MCF 10A (cell line): Measurements from ENCODE around the gene PACRG. TPM values are rescaled to one million over a fixed set of nuclear protein-coding genes. Genes with fewer than 3 reads are reported as not detected.

ENCODE experiments used
- BruUV-seq: library from RNA; stranded (reverse); fragments of 400-500 nt; replicated peaks from 2 replicates; lab custom pipeline; 2021; lab: Mats Ljungman, UMichigan
- CTCF ChIA-PET: fragments of 300-600 bp; sonication (Branson Sonifier 250); formaldehyde crosslinking; extraction: SDS; loops from one replicate; lab custom pipeline; 2021; ENCODE audit warnings: antibody characterized with exemption, inconsistent platforms; lab: Yijun Ruan, JAX
- POLR2A ChIA-PET: fragments of 300-600, 350-650 bp; sonication (Branson Sonifier 250); formaldehyde crosslinking; extraction: SDS; loops from one replicate; lab custom pipeline; 2020; ENCODE audit warnings: antibody characterized with exemption, inconsistent platforms; lab: Yijun Ruan, JAX
- DNase-seq: peaks from one replicate; pipeline ENCODE4 v3.0.0-alpha.2; 2018; ENCODE audit not compliant: unreplicated experiment
- H3K27ac Mint-ChIP-seq: one replicate; pipeline ENCODE4 v1.8.0; 2022; ENCODE audit warnings: mild to moderate bottlenecking, low read depth, mixed read lengths; ENCODE audit not compliant: unreplicated experiment
- H3K27me3 Mint-ChIP-seq: one replicate; pipeline ENCODE4 v1.8.0; 2022; ENCODE audit warnings: mixed read lengths; ENCODE audit not compliant: insufficient read depth, unreplicated experiment
- H3K36me3 Mint-ChIP-seq: one replicate; pipeline ENCODE4 v1.8.0; 2022; ENCODE audit warnings: mild to moderate bottlenecking, moderate library complexity, mixed read lengths; ENCODE audit not compliant: insufficient read depth, unreplicated experiment
- H3K4me1 Mint-ChIP-seq: one replicate; pipeline ENCODE4 v1.8.0; 2022; ENCODE audit warnings: mixed read lengths; ENCODE audit not compliant: insufficient read depth, unreplicated experiment
- H3K4me3 Mint-ChIP-seq: one replicate; pipeline ENCODE4 v1.8.0; 2022; ENCODE audit warnings: mild to moderate bottlenecking, moderate library complexity, mixed read lengths; ENCODE audit not compliant: unreplicated experiment
- H3K9me3 Mint-ChIP-seq: one replicate; pipeline ENCODE4 v1.8.0; 2022; ENCODE audit warnings: mixed read lengths; ENCODE audit not compliant: unreplicated experiment
- intact Hi-C: fragments of 100-400 bp; cut with micrococcal nuclease; formaldehyde crosslinking; loops from 2 replicates; pipeline ENCODE4 v1.14.1; 2022
- total RNA-seq: library from RNA; stranded (reverse); gene quantifications from 2 replicates; pipeline ENCODE4 v1.2.3, GENCODE V29; 2022
- TF ChIP-seq, protein P1 (sequence below): fragments of 200-600 bp; IDR thresholded peaks from one replicate; pipeline ENCODE4 v1.8.0; 2022; ENCODE audit warnings: antibody characterized with exemption, mild to moderate bottlenecking; ENCODE audit not compliant: unreplicated experiment

Gene PACRG
- total RNA-seq, 1 experiment from 2014 or later, result not detected

DNA sequence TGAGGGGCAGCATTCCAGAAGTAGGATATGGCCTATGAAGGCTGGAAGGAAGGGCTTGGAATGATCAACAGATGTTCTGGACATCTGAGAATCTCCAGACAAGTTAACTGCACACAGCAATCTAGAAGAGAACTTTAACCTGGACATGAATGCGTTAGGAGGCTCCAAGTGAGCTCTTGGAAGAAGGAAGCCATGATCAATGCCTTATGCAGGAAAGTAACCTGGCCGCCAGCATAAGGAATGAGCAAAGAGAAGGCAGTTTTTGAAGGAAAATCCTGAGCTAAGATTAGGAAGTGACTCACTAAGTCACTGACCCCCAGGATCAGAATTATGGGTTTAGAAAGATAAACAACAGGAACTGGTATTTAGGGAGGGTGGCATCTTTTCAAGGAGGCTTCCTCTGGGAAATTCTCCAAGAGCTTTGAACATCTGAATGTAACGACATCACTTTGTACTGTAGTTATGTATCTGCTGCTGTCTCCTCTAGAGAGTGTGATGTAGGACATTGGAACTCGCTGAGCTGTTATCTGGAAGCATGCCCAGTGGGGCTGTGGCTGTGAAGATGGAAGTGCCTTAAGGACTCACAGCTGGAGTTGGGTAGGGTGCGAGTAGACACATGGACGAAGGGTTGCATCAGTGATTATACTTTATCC lies 236.8 kb downstream of the PACRG start:
- peak overlapping the region; percentile 33 for H3K27ac Mint-ChIP-seq
- H3K36me3 Mint-ChIP-seq, result no peaks in the 10 kb centered on the region
- peak; percentile 93 for DNase-seq
- ChIA-PET CTCF (interaction anchor here (0.9 kb wide), 1 partner anchor 11 kb away, joined by 4 read pairs; no protein-coding TSS in a partner anchor), POLR2A (interaction anchor here (0.7 to 1.2 kb wide), 3 partner anchors 13 to 58 kb away, joined by 3 to 4 read pairs (median 3); no protein-coding TSS in a partner anchor)
- BruUV-seq, result no TSS peak
- no peaks in the 10 kb centered on the region for H3K27me3 Mint-ChIP-seq
- no peak overlapping the region for H3K4me3 Mint-ChIP-seq
- intact Hi-C loops, result no loop called here
- H3K4me1 Mint-ChIP-seq, result peaks cover 19% of the 10 kb centered on the region
- TF ChIP-seq, protein P1, sequence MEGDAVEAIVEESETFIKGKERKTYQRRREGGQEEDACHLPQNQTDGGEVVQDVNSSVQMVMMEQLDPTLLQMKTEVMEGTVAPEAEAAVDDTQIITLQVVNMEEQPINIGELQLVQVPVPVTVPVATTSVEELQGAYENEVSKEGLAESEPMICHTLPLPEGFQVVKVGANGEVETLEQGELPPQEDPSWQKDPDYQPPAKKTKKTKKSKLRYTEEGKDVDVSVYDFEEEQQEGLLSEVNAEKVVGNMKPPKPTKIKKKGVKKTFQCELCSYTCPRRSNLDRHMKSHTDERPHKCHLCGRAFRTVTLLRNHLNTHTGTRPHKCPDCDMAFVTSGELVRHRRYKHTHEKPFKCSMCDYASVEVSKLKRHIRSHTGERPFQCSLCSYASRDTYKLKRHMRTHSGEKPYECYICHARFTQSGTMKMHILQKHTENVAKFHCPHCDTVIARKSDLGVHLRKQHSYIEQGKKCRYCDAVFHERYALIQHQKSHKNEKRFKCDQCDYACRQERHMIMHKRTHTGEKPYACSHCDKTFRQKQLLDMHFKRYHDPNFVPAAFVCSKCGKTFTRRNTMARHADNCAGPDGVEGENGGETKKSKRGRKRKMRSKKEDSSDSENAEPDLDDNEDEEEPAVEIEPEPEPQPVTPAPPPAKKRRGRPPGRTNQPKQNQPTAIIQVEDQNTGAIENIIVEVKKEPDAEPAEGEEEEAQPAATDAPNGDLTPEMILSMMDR, result no peak
- peaks cover 8% of the 10 kb centered on the region for H3K9me3 Mint-ChIP-seq

DNA sequence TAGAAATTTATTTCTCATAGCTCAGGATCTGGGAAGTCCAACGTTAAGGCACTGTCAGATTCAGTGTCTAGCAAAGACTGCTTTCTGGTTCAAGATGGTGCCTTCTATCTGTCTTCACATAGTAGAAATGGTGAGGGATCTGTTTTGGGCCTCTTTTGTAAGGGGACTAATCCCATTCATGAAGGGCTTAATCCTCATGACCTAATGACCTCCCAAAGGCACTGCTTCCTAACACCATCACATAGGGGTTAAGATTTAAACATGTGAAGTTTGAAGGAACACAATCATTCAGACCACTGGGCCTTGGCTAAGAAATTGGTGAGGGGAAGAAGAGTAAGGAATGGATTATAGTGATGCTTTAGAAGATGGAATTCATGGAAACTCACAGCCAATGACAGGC lies 237.6 kb downstream of the PACRG start:
- CTCF ChIA-PET, result interaction anchor here (0.9 kb wide), 1 partner anchor 10 kb away, joined by 4 read pairs; no protein-coding TSS in a partner anchor
- H3K4me3 Mint-ChIP-seq, result no peak overlapping the region
- no TSS peak for BruUV-seq

DNA sequence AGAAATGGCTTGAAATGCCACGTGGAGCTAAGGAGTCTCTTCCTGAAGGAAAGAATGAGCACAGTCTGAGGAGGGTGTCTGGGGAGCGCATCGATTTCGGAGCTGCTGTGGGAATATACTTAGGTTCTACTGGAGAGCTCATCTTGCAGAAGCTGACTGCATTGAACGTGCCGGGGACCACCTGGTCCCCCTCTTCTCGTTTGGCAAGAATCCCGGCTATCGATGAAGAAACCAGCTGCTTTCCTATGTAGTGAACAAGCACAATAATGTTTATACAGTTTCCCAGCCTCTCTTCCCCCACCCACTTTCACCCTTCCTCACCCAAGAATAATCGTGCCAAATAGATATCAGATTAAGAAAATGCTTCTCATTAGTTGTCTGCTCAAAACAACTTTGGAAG lies 242.5 kb downstream of the PACRG start:
- intact Hi-C loops, result no loop called here
- H3K4me3 Mint-ChIP-seq, result no peak overlapping the region
- H3K36me3 Mint-ChIP-seq, result no peaks in the 10 kb centered on the region
- ChIA-PET CTCF (no interaction called here), POLR2A (no interaction called here)
- no peak for DNase-seq
- no peaks in the 10 kb centered on the region for H3K9me3 Mint-ChIP-seq
- BruUV-seq, result no TSS peak
- no peak overlapping the region for H3K27ac Mint-ChIP-seq
- TF ChIP-seq, protein P1, result no peak
- H3K27me3 Mint-ChIP-seq, result no peaks in the 10 kb centered on the region
- peaks cover 2% of the 10 kb centered on the region for H3K4me1 Mint-ChIP-seq

More for the DNA sequence above, 237.6 kb downstream of the PACRG start:
- no peak for DNase-seq
- H3K27me3 Mint-ChIP-seq, result no peaks in the 10 kb centered on the region
- peaks cover 8% of the 10 kb centered on the region for H3K9me3 Mint-ChIP-seq
- H3K27ac Mint-ChIP-seq, result no peak overlapping the region
- peaks cover 19% of the 10 kb centered on the region for H3K4me1 Mint-ChIP-seq
- POLR2A ChIA-PET, result interaction anchor here (0.6 to 1.2 kb wide), 3 partner anchors 43 to 75 kb away, joined by 3 read pairs; no protein-coding TSS in a partner anchor
- no peaks in the 10 kb centered on the region for H3K36me3 Mint-ChIP-seq
- intact Hi-C loops, result no loop called here
- TF ChIP-seq, protein P1, result no peak

DNA sequence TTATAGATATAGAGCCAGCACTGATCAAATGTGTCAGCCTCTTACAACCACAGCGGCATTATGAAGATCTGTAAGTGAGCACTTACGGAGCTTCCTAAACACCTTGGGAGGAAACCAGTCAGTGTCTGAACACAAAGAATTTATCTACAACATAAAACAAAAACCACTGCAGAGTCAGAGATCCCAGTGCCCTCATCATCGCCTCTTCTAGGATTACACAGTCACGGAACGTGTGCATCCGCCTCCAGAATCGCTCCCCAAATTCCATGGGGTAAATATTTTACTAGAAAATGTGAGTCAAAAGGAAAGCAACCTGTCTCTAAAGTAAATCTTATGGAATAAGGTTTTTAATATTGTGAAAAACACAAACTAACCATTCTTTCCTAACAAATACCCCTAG lies 243.6 kb downstream of the PACRG start:
- TF ChIP-seq, protein P1, result no peak
- no peak overlapping the region for H3K4me3 Mint-ChIP-seq
- no peak overlapping the region for H3K27ac Mint-ChIP-seq
- no peaks in the 10 kb centered on the region for H3K9me3 Mint-ChIP-seq
- no peaks in the 10 kb centered on the region for H3K36me3 Mint-ChIP-seq
- BruUV-seq, result no TSS peak
- H3K27me3 Mint-ChIP-seq, result no peaks in the 10 kb centered on the region
- ChIA-PET POLR2A (no interaction called here), CTCF (interaction anchor here (0.5 kb wide), 1 partner anchor 1129 kb away, joined by 3 read pairs; no protein-coding TSS in a partner anchor)
- no peak for DNase-seq
- intact Hi-C loops, result no loop called here
- peaks cover 13% of the 10 kb centered on the region for H3K4me1 Mint-ChIP-seq
